OCI-LY3 (cell line): Measurements from ENCODE around the gene ZNF91.
"Not testable (repeated sequence)": the region's sequence is repeated elsewhere in the genome, so short reads cannot be mapped to it uniquely, and the experiment has no call there.

ENCODE experiments used
- H2AFZ ChIP-seq: fragments of 200-600, 300-600 bp; shearing (Covaris generic); 2 replicates; pipeline ENCODE4 v1.6.0; 2014; ENCODE audit warnings: antibody characterized with exemption, low read depth, low read length
- H3K27ac ChIP-seq: fragments of 200-600, 300-600 bp; sonication (generic); 2 replicates; pipeline ENCODE4 v1.5.1; 2014; ENCODE audit warnings: mild to moderate bottlenecking, low read length, moderate library complexity, mixed read lengths
- H3K27me3 ChIP-seq: fragments of 200-600, 300-600 bp; sonication (generic); 2 replicates; pipeline ENCODE4 v1.6.1; 2014; ENCODE audit warnings: low read depth, low read length, mixed read lengths
- H3K36me3 ChIP-seq: fragments of 200-600, 300-600 bp; sonication (generic); replicated peaks from 2 replicates; pipeline ENCODE3; 2014; ENCODE audit warnings: low read depth, low read length, mixed read lengths
- H3K4me1 ChIP-seq: fragments of 300-600, 200-600 bp; sonication (generic); 2 replicates; pipeline ENCODE4 v1.6.1; 2014; ENCODE audit warnings: low read length, mixed read lengths
- H3K4me2 ChIP-seq: fragments of 200-600, 300-600 bp; sonication (generic); 2 replicates; pipeline ENCODE4 v1.6.1; 2014; ENCODE audit warnings: low read length, mixed read lengths
- H3K4me3 ChIP-seq: fragments of 300-600, 200-600 bp; sonication (generic); 2 replicates; pipeline ENCODE4 v1.5.1; 2014; ENCODE audit warnings: antibody characterized with exemption, mild to moderate bottlenecking, low read length, moderate library complexity
- H3K79me2 ChIP-seq: fragments of 300-600, 200-600 bp; shearing (Covaris generic); 2 replicates; pipeline ENCODE4 v1.6.1; 2014; ENCODE audit warnings: mild to moderate bottlenecking, low read length, mixed read lengths
- H3K9ac ChIP-seq: fragments of 300-600, 200-600 bp; shearing (Covaris generic); 2 replicates; pipeline ENCODE4 v1.6.0; 2014; ENCODE audit warnings: mild to moderate bottlenecking, low read length, moderate library complexity
- H3K9me3 ChIP-seq: fragments of 200-600, 300-600 bp; shearing (Covaris generic); 2 replicates; pipeline ENCODE4 v1.6.1; 2014; ENCODE audit warnings: low read length, mixed read lengths; ENCODE audit not compliant: insufficient read depth
- H4K20me1 ChIP-seq: fragments of 200-600, 300-600 bp; sonication (generic); 2 replicates; pipeline ENCODE4 v1.6.1; 2016; ENCODE audit warnings: low read length, mixed read lengths; ENCODE audit not compliant: insufficient read depth
- CTCF ChIP-seq: fragments of 200-600, 300-600 bp; sonication (generic); IDR thresholded peaks from 2 replicates; pipeline ENCODE4 v1.5.1; 2014; ENCODE audit warnings: antibody characterized with exemption, low read length, low read depth
- EZH2phosphoT487 ChIP-seq: fragments of 200-600 bp; shearing (Covaris generic); IDR thresholded peaks from 2 replicates; pipeline ENCODE4 v1.6.1; 2018; ENCODE audit warnings: antibody characterized with exemption, mixed run types, low read depth

The ZNF91 gene

DNA sequence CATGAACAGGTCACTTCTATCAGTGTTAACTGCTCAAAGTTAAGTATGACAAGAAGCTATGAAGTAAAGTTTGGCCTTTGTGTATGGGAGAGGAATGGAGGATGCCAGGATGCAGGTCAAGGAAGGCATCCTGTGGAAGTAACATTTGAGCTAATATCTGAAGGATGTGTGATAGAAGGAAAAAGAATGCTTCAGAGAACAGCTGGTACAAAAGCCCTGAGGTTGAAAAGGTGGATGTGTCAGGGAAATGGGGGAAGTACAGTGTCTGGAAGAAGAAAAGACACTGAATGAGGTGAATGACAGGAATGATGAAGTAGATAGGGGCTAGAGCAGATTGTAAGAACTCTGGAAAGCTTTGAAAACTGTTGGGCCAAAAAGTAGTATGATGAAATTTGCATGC, 67.1 kb downstream of the ZNF91 start:
- TF ChIP-seq CTCF (no peak), EZH2phosphoT487 (no peak)
- Histone ChIP-seq H2AFZ (no peak overlapping the region), H3K4me1 (no peaks in the 10 kb centered on the region), H3K4me2 (no peak overlapping the region), H4K20me1 (no peaks in the 10 kb centered on the region), H3K79me2 (no peaks in the 10 kb centered on the region), H3K9ac (no peak overlapping the region), H3K27me3 (no peaks in the 10 kb centered on the region), H3K4me3 (no peak overlapping the region), H3K36me3 (peaks cover 55% of the 10 kb centered on the region), H3K9me3 (peaks cover 5% of the 10 kb centered on the region; the same call in 1 of the 2 replicates), H3K27ac (no peak overlapping the region)

GRCh38 chr19:23321953-23322549, 73.2 kb downstream of the ZNF91 start:
- no peaks in the 10 kb centered on the region for H3K9me3 ChIP-seq
- H3K36me3 ChIP-seq = peaks cover 5% of the 10 kb centered on the region
- no peaks in the 10 kb centered on the region for H3K4me1 ChIP-seq
- H3K4me2 ChIP-seq = no peak overlapping the region
- TF ChIP-seq EZH2phosphoT487 (no peak), CTCF (no peak)
- H3K27me3 ChIP-seq = no peaks in the 10 kb centered on the region
- H3K27ac ChIP-seq = no peak overlapping the region
- H3K79me2 ChIP-seq = no peaks in the 10 kb centered on the region
- H2AFZ ChIP-seq = no peak overlapping the region
- H3K4me3 ChIP-seq = no peak overlapping the region
- H3K9ac ChIP-seq = no peak overlapping the region
- H4K20me1 ChIP-seq = no peaks in the 10 kb centered on the region

- H3K4me3 ChIP-seq, H3K36me3 ChIP-seq, H3K27me3 ChIP-seq, H3K27ac ChIP-seq, H3K9me3 ChIP-seq, H3K79me2 ChIP-seq, H2AFZ ChIP-seq, H3K4me1 ChIP-seq, H3K9ac ChIP-seq, H3K4me2 ChIP-seq, H4K20me1 ChIP-seq: not testable (repeated sequence)
These were observed 73.9 kb downstream of the ZNF91 start for GRCh38 chr19:23321403-23321802.

DNA sequence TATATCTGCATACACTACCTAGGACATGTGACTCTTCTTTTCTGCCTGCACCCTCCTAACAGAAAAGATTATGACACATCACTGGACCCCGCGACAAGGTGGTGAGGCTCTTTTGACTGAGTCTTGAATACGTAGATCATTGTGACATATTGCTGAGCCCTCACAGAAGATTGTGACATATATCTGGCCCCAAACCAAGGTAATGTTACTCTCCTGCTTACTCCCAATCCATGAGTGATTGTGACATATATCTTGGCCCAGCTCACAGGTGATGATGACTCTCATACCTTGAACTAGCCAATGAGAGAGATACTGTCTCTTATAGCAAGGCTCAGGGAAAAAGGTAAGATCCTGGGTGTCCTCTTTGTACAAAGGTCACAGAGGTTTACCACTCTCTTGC, 75.7 kb downstream of the ZNF91 start:
- not testable (repeated sequence) for H3K36me3 ChIP-seq, H3K4me3 ChIP-seq, H3K27me3 ChIP-seq, H3K9me3 ChIP-seq, H3K9ac ChIP-seq, H3K4me1 ChIP-seq, H3K79me2 ChIP-seq, H3K27ac ChIP-seq, H3K4me2 ChIP-seq, H2AFZ ChIP-seq, H4K20me1 ChIP-seq

- H3K36me3 ChIP-seq, H3K9ac ChIP-seq, H3K4me1 ChIP-seq, H3K27ac ChIP-seq, H4K20me1 ChIP-seq, H3K9me3 ChIP-seq, H3K79me2 ChIP-seq, H3K4me3 ChIP-seq, H3K27me3 ChIP-seq, H3K4me2 ChIP-seq, H2AFZ ChIP-seq: not testable (repeated sequence)
These were observed 76.3 kb downstream of the ZNF91 start for GRCh38 chr19:23318941-23319340.
